Skeletal muscle tissue (tissue), 4 donors: Measurements from ENCODE around the gene RPE. TPM values are rescaled to one million over a fixed set of nuclear protein-coding genes. Genes with fewer than 3 reads are reported as not detected.

Source experiments
- H3K27ac ChIP-seq: one replicate; pipeline ENCODE4 v1.7.0; 2013; ENCODE audit warnings: mild to moderate bottlenecking, low read depth, low read length, inconsistent platforms
- H3K27me3 ChIP-seq, 3 donors: one replicate each; pipeline ENCODE4 v1.7.0; 2013; ENCODE audit warnings: low read length in 3 of 3; ENCODE audit not compliant: control insufficient read depth in 3 of 3, insufficient read depth in 3 of 3
- H3K36me3 ChIP-seq, 3 donors: one replicate each; pipeline ENCODE4 v1.7.0; 2013; ENCODE audit warnings: low read length in 3 of 3; ENCODE audit not compliant: control insufficient read depth in 3 of 3, insufficient read depth in 3 of 3
- H3K4me1 ChIP-seq, 3 donors: one replicate each; pipeline ENCODE4 v1.7.0; 2013; ENCODE audit warnings: low read length in 3 of 3, mild to moderate bottlenecking in 3 of 3; ENCODE audit not compliant: control insufficient read depth in 3 of 3, insufficient read depth in 3 of 3
- H3K4me3 ChIP-seq, 3 donors: one replicate each; pipeline ENCODE4 v1.7.0; 2013; ENCODE audit warnings: low read length in 3 of 3
- H3K9ac ChIP-seq, 3 donors: one replicate each; pipeline ENCODE4 v1.7.0; 2013; ENCODE audit warnings: low read length in 3 of 3, mild to moderate bottlenecking in 3 of 3, moderate library complexity in 2 of 3, low read depth in 1 of 3
- H3K9me3 ChIP-seq, 3 donors: one replicate each; pipeline ENCODE4 v1.7.0; 2013; ENCODE audit warnings: low read length in 3 of 3; ENCODE audit not compliant: control insufficient read depth in 3 of 3
- total RNA-seq: library from RNA; depleted of rRNA; stranded (reverse); fragments of >200 nt; gene quantifications from one replicate; pipeline ENCODE4 v1.2.3, GENCODE V29; 2014
- donor health status: Osteomylitis.

The RPE gene
- total RNA-seq, 1 donor from 2014 or later = 29.7 TPM

GRCh38 chr2:209973328-209973727 lies 29.1 kb upstream of the RPE start:
- H3K4me1 ChIP-seq = no peaks in the 10 kb centered on the region
- no peak overlapping the region for H3K27ac ChIP-seq
- no peaks in the 10 kb centered on the region for H3K9me3 ChIP-seq
- H3K27me3 ChIP-seq = peaks cover 0 to 2% (median 2%) of the 10 kb centered on the region in 3 donors
- no peak overlapping the region for H3K4me3 ChIP-seq
- no peaks in the 10 kb centered on the region for H3K36me3 ChIP-seq
- no peak overlapping the region for H3K9ac ChIP-seq

DNA sequence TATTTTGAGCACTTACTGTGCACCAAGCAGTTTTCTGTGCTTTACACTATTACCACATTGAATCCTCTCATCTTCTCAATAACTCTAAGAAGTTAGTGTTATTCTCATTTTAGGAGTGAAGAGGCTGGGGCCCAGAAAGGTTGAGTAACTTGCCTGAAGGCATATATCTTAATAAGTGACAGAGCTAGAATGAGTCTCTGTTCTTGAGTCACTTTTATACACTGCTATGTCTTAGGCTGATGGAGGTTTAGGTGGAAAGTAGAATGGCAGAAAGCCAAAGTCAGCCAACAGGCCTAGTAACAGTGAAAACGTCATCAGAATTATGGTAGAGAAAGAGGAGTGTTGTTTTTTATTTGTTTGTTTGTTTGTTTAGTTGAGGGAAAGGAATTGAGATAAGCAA lies 27.9 kb upstream of the RPE start:
- Histone ChIP-seq H3K27ac (no peak overlapping the region), H3K4me1 (no peaks in the 10 kb centered on the region), H3K36me3 (no peaks in the 10 kb centered on the region), H3K9me3 (no peaks in the 10 kb centered on the region), H3K27me3 (peaks cover 0 to 2% (median 2%) of the 10 kb centered on the region in 3 donors), H3K9ac (no peak overlapping the region), H3K4me3 (no peak overlapping the region)

- Histone ChIP-seq H3K9me3 (no peaks in the 10 kb centered on the region), H3K27me3 (peaks cover 0 to 2% (median 0%) of the 10 kb centered on the region in 3 donors), H3K9ac (no peak overlapping the region), H3K36me3 (no peaks in the 10 kb centered on the region), H3K27ac (no peak overlapping the region), H3K4me1 (no peaks in the 10 kb centered on the region), H3K4me3 (no peak overlapping the region)
These were observed 25.6 kb upstream of the RPE start for GRCh38 chr2:209976698-209977385.

DNA sequence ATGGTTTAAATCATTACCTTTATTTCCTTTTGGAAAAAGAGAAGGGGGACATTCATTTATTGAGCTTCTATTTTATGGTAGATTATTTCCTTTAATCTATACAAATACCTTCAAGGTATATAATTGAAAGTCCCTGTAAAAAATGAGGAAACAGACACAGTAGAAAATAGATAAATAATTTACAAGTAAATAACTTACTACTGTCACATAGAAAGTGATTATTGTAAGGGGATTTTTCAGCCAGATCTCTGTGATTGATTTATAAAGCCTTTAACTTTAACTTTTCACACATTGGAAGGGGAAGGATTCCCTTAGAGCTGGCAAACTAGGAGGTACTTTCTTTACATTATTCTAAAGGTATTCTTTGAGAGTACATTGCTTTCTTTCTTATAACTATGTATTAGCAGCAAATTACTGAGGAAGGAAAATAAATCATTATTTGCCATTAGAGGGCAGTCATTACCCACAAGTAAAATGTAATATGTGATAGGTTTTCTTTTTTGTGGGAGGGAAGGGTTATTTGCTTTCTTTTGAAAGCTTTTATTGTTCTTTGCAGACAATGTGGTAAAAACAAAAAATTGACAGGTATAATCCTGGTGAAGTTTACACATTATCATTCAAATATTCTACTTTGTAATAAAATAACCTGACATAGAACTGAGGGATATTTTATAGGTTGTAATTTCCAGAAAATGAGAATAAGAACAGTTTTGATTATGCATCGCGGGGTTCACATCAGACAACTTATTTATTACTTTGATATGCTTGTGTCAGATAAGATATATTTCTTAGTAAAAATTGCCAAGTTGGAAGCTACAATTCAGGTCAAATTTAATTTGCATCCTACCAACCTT lies 24.8 kb upstream of the RPE start:
- Histone ChIP-seq H3K9me3 (no peaks in the 10 kb centered on the region), H3K36me3 (no peaks in the 10 kb centered on the region), H3K27ac (no peak overlapping the region), H3K9ac (no peak overlapping the region), H3K4me3 (no peak overlapping the region), H3K27me3 (peaks cover 0 to 2% (median 0%) of the 10 kb centered on the region in 3 donors), H3K4me1 (no peaks in the 10 kb centered on the region)

DNA sequence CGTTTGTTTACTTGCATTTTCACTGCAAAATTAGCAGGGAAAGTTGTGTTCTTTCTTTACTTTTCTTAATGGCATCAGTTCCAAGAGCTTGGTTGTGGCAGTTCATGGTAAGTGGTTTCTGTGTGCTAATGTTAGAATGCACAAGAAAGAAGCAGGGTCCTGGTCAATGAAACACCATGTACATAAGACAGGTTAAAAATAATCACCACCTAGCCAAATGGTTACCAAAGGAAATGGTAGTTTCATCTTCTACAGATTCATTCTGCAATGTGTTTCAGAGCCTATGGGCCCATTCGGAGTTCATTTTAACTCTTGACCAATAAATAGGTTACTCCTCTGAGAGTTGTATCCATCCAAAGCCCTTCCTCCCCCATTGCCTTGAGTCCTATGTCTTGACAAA lies 18.1 kb upstream of the RPE start:
- Histone ChIP-seq H3K9ac (no peak overlapping the region), H3K36me3 (no peaks in the 10 kb centered on the region), H3K4me3 (no peak overlapping the region), H3K4me1 (no peaks in the 10 kb centered on the region), H3K27me3 (no peaks in the 10 kb centered on the region), H3K27ac (no peak overlapping the region), H3K9me3 (no peaks in the 10 kb centered on the region)

DNA sequence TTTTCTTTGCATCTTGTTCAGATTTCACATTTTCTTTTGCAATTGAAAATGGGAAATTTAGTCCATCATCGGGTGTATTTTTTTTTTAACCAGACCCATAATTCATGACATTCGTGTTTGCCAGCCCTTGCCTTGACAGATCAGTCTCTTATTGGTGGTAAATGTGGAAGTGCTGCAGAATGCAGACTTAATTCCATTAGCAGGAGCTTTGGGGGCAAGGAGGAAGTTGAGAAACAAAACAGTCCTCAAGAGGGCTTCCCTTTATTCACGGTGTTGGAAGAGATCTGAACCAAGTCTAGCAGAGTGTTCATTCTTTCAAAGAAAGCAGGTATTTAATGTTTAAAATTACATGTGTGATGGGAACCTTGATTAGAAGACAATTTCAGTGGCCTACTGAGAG lies 16.6 kb upstream of the RPE start:
- Histone ChIP-seq H3K27me3 (no peaks in the 10 kb centered on the region), H3K4me3 (no peak overlapping the region)

GRCh38 chr2:209986415-209986814 lies 16.0 kb upstream of the RPE start:
- no peak overlapping the region for H3K27ac ChIP-seq
- no peak overlapping the region for H3K9ac ChIP-seq
- no peaks in the 10 kb centered on the region for H3K36me3 ChIP-seq
- no peak overlapping the region for H3K4me3 ChIP-seq
- H3K27me3 ChIP-seq = no peaks in the 10 kb centered on the region
- H3K9me3 ChIP-seq = no peaks in the 10 kb centered on the region
- H3K4me1 ChIP-seq = no peaks in the 10 kb centered on the region

More for the DNA sequence above, 16.6 kb upstream of the RPE start:
- H3K9ac ChIP-seq = no peak overlapping the region
- H3K9me3 ChIP-seq = no peaks in the 10 kb centered on the region
- H3K4me1 ChIP-seq = no peaks in the 10 kb centered on the region
- no peaks in the 10 kb centered on the region for H3K36me3 ChIP-seq
- H3K27ac ChIP-seq = no peak overlapping the region

DNA sequence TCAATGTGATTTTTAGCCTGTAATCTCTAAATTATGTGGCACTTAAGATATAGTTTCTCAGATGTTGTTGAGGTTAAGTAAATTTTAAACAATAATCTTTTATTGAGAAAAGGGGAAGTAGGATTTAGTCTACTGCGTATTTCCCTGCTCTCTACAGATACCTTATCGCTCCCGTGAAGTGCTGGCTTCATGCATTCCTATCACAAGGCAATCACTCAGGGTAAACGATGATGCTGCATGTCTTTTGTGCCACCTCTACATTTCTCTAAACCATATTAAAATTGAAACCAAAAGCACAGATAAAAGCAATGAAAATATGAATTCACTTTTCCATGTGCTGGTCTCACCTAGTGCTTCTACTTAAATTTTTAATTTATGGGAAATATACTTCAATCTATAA lies 14.4 kb upstream of the RPE start:
- H3K36me3 ChIP-seq = no peaks in the 10 kb centered on the region
- H3K27ac ChIP-seq = no peak overlapping the region
- H3K9ac ChIP-seq = no peak overlapping the region
- H3K4me3 ChIP-seq = no peak overlapping the region
- H3K9me3 ChIP-seq = no peaks in the 10 kb centered on the region
- H3K4me1 ChIP-seq = no peaks in the 10 kb centered on the region
- H3K27me3 ChIP-seq = no peaks in the 10 kb centered on the region

GRCh38 chr2:209990838-209991237 lies 11.6 kb upstream of the RPE start:
- no peaks in the 10 kb centered on the region for H3K27me3 ChIP-seq
- H3K9me3 ChIP-seq = no peaks in the 10 kb centered on the region
- H3K4me1 ChIP-seq = no peaks in the 10 kb centered on the region
- H3K9ac ChIP-seq = no peak overlapping the region
- no peak overlapping the region for H3K4me3 ChIP-seq
- H3K36me3 ChIP-seq = no peaks in the 10 kb centered on the region
- no peak overlapping the region for H3K27ac ChIP-seq

DNA sequence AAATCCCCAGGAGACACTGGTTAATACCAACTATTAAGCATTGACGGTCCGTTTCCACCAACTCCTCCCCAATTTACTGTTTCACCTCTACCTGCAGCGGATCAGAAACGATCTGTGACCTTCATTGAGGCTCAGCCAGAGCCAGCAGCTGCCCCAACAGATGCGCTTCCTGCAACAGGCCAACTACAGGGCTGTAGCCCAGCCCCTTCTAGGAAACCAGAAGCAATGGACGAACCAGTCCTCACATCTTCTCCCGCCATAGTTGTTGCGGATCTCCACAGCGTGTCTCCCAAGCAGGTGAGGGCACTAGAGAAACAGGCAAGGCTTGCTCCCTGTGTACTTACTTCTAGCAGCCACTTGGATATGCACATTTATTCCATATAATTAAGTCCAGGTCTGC lies 8.5 kb upstream of the RPE start:
- Histone ChIP-seq H3K9me3 (no peaks in the 10 kb centered on the region), H3K9ac (no peak overlapping the region), H3K27me3 (no peaks in the 10 kb centered on the region), H3K4me1 (no peaks in the 10 kb centered on the region), H3K36me3 (no peaks in the 10 kb centered on the region), H3K4me3 (no peak overlapping the region), H3K27ac (no peak overlapping the region)
